ENCODE data around the gene BUB3. TPM values are rescaled to one million over a fixed set of nuclear protein-coding genes. Genes with fewer than 3 reads are reported as not detected.

The BUB3 gene
- total RNA-seq (2021) (180 to 192 TPM (median 186 TPM) in 3 replicates), Bru-seq, nascent RNA (percentile 97 among the genes with signal in this experiment)
- long read RNA-seq, experiment 1, full-length matches to known transcripts, result 893 of 1,037 reads
- long read RNA-seq, experiment 1, partial matches to known transcripts, result 108 of 1,037 reads
- long read RNA-seq, experiment 1, other reads (novel, unspliced or antisense), result 36 of 1,037 reads
- long read RNA-seq, experiment 2, full-length matches to known transcripts, result 175 of 250 reads
- long read RNA-seq, experiment 2, partial matches to known transcripts, result 46 of 250 reads
- long read RNA-seq, experiment 2, other reads (novel, unspliced or antisense), result 29 of 250 reads
- long read RNA-seq, experiment 3, full-length matches to known transcripts, result 805 of 918 reads
- long read RNA-seq, experiment 3, partial matches to known transcripts, result 85 of 918 reads
- long read RNA-seq, experiment 3, other reads (novel, unspliced or antisense), result 28 of 918 reads

- Mint-ChIP-seq H3K4me3 (peak within 1 kb of the TSS; percentile 99), H3K27ac (peak within 1 kb of the TSS; percentile 99), H3K36me3 (peaks cover 42% of the 10 kb centered on the region), H3K27me3 (ENCODE audit: low read depth) (peaks cover 32% of the 10 kb centered on the region), H3K4me1 (peaks cover 75% of the 10 kb centered on the region), H3K9me3 (no peaks in the 10 kb centered on the region)
- ATAC-seq (peak; percentile 88), DNase-seq (ENCODE audit: low spot score) (peak; percentile 97)
- POLR2A ChIA-PET, result interaction anchor here (0.5 to 1.1 kb wide), 7 partner anchors 9 to 1792 kb away, joined by 3 to 10 read pairs (median 4); no protein-coding TSS in a partner anchor
- CTCF ChIA-PET, result interaction anchor here (0.6 to 6.1 kb wide), 20 partner anchors 9 to 419 kb away, joined by 3 to 43 read pairs (median 3); no protein-coding TSS in a partner anchor
- TF ChIP-seq HMGA2 (CRISPR knock-in tag; IDR thresholded peaks at IDR 0.05) (no peak), ATF3 (CRISPR knock-in tag; conservative IDR thresholded peaks at IDR 0.05) (no peak), ZNF396 (CRISPR knock-in tag; IDR thresholded peaks at IDR 0.05; ENCODE audit: borderline replicate concordance) (no peak), NR2C2 (CRISPR knock-in tag; IDR thresholded peaks at IDR 0.05) (peak; percentile 78), KAT7 (CRISPR knock-in tag; IDR thresholded peaks at IDR 0.05; ENCODE audit: borderline replicate concordance) (no peak), PRDM15 (CRISPR knock-in tag; IDR thresholded peaks at IDR 0.05) (no peak), E2F1 (CRISPR knock-in tag; IDR thresholded peaks at IDR 0.05) (no peak), USF2 (CRISPR knock-in tag; IDR thresholded peaks at IDR 0.05) (peak; percentile 98), MAX (CRISPR knock-in tag; IDR thresholded peaks at IDR 0.05) (peak; percentile 79), ZNF532 (CRISPR knock-in tag; IDR thresholded peaks at IDR 0.05; ENCODE audit: borderline replicate concordance) (no peak), ZNF138 (CRISPR knock-in tag; conservative IDR thresholded peaks at IDR 0.05) (no peak), ZSCAN18 (CRISPR knock-in tag; IDR thresholded peaks at IDR 0.05) (no peak), MYBL2 (CRISPR knock-in tag; IDR thresholded peaks at IDR 0.05) (peak; percentile 99), TP53 (CRISPR knock-in tag; IDR thresholded peaks at IDR 0.05) (no peak), IRF2 (CRISPR knock-in tag; IDR thresholded peaks at IDR 0.05; ENCODE audit: borderline replicate concordance, low read depth) (no peak), SMAD3 (CRISPR knock-in tag; IDR thresholded peaks at IDR 0.05; ENCODE audit: borderline replicate concordance) (no peak), JAZF1 (CRISPR knock-in tag; IDR thresholded peaks at IDR 0.05) (no peak), ATF1 (CRISPR knock-in tag; IDR thresholded peaks at IDR 0.05) (no peak), IRF1 (CRISPR knock-in tag; IDR thresholded peaks at IDR 0.05) (no peak; the same call in 1 of the 2 replicates), OVOL2 (CRISPR knock-in tag; IDR thresholded peaks at IDR 0.05; ENCODE audit: borderline replicate concordance) (no peak)
Observed at GRCh38 chr10:123154092-123154710, at the start of gene BUB3. Gene BUB3 (plus strand): TSS chr10:123154402. CDS start chr10:123154918, 516 bp downstream.
